Hippocampal formation (tissue), 2 donors: ENCODE results near the gene PSME1.

Source experiments
- DNase-seq, 2 donors: peaks; one replicate each; lab custom pipeline; 2025; lab: John Stamatoyannopoulos, UW

The PSME1 gene

DNA sequence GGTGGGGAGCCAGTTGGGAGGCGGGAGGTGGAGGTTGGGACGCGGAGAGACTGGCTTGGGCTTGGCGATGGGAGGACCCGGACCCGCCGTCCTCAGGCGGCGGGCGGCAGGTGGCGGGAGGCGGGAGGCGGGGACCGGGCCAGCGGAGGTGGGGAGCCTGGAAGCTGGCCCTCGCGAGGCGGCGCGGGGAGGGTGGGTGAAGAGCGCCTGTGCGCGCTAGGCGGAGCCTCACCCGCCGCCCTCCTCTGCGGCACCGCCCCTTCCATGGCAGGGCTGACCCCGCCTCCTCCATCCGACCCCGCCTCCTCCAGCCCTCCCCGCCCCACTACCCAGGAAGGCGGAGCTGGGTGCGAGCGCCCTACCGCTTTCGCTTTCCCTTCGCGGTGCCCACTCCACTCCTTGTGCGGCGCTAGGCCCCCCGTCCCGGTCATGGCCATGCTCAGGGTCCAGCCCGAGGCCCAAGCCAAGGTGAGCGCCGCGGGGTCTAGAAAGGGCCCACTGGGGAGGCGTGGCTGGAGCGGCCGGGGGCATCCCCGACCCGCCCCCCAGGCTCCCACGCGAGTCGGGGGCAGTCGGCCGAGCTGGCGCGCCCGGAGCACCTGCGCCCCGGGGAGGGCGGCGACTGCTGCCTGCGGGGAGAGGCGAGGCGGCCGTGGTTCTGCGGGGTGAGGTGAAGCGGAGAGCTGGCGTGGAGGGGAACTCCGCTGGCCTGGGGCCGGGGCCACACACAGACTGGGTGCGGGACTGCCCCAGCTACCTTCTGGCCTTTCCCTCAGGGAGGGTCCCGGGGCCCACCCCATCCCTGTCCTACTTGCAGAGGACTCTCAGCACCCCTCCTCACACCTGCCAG is at the start of gene PSME1:
TSS of gene PSME1 (plus strand) at position 361 of the 850 bp plus-strand sequence. CDS start at position 430, 69 bp downstream.
- peak; percentile 90 to 91 for DNase-seq

DNA sequence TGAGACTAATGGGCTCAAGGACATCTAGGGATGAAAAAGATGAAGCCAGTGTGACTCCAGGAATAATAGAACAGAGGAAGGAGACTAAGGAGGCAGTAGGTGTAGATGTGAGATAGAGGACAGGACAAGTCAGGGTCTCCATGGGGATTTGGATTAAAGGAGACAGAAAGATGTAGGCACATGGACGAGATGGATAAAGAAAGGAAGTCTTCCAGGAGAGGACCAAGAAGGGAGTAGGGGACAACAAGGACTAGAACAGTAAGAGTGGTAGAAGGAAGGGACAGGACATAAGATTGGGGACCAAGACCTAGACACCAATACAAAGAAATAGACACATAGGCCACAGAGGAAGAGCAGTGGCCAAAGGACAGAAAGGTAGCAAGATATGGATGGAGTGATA is 49.0 kb upstream of the PSME1 start:
- no peak for DNase-seq

GRCh38 chr14:24088095-24088494 is 47.9 kb upstream of the PSME1 start:
- no peak for DNase-seq

GRCh38 chr14:24089890-24090289 is 46.1 kb upstream of the PSME1 start:
- no peak for DNase-seq

GRCh38 chr14:24092110-24092504 is 43.9 kb upstream of the PSME1 start:
- no peak for DNase-seq

DNA sequence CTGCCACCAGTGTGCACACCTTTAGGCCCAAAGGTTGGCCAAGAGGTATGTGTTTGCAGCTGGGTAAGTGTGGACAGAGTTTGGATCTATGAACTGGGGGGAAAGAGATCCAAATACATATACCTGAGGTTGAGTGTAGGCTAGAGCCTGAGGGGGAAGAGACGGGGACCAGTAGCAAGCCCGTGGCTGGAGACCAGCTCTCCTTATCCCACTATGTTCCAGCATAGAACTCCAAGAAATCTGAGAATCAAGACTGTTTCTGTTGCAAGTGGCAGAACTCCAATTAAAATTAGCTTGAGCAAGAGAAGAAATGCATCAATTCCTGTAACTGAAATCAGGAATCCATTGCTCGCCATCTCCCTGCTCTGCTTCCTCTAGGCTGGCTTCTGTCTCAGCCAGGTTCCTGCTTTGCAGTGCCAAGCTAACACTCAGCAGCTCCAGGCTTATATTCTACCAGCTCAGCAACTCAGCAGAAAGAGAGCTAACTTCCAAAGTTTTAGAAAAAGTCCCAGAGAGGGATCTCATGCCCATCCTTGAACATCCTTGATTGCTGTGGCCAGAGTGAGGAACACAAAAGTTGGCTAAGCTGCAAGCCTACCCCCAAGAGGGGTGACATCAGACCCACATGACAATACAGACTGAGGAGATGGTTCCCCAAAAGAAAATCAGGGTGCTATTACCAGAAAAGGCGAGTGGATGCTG is 43.3 kb upstream of the PSME1 start:
- DNase-seq: no peak

DNA sequence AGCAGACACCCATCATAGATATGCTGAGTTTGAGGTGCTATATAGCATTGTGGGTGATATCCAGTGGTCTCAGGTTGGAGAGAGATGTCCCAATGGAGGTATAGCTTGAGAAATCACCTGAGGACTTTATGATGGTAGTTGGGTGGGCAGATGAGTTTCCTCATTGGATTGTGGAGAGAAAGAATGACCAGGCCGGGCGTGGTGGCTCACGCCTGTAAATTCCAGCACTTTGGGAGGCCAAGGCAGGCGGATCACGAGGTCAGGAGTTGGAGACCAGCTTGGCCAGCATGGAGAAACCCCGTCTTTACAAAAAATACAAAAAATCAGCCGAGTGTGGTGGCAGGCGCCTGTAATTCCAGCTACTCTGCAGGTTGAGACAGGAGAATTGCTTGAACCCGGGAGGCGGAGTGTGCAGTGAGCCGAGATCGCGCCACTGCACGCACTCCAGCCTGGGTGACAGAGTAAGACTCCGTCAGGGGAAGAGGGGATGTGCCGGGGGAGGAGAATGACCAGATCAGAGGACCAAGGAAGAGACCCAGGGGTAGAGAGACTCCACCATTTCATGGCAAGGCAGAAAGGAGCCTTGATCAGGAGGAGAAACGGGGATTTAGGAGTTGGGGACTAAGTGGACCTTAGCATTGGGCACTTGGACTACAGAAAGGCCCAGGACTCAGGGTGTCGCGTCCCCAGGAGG is 42.6 kb upstream of the PSME1 start:
- no peak for DNase-seq

- DNase-seq: peak; percentile 73 to 74
These were observed 41.8 kb upstream of the PSME1 start, which contains the start of gene PCK2 for GRCh38 chr14:24093901-24094840. Gene PCK2 (plus strand): TSS chr14:24094311. CDS start chr14:24094406, 95 bp downstream.

DNA sequence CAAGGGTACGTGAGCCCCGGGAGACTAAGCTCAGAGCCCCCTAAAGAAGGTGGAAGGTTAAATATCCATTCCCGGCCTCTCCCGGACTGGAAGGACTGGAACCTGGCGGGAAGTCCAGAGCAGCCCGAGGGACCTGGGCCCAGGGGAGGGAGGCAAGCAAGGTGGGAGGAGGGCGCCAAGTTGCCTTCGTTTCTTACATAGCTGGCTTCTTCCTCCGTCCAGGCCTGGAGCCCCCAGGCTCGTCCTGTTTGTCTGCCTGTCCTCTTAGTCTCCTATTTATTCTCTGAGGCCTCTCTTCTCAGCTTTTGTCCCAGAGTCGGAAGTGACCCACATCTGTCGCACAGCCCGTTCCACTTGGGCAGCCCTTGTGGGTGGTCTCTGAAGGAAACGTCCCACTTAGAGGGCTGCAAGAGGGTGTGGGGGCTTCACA is 41.1 kb upstream of the PSME1 start:
- peak in 1 of 2 donors; percentile 27 for DNase-seq

GRCh38 chr14:24095271-24096068 is 40.5 kb upstream of the PSME1 start:
- peak in 1 of 2 donors; percentile 7 for DNase-seq

GRCh38 chr14:24096545-24097181 is 39.3 kb upstream of the PSME1 start:
- no peak for DNase-seq

DNA sequence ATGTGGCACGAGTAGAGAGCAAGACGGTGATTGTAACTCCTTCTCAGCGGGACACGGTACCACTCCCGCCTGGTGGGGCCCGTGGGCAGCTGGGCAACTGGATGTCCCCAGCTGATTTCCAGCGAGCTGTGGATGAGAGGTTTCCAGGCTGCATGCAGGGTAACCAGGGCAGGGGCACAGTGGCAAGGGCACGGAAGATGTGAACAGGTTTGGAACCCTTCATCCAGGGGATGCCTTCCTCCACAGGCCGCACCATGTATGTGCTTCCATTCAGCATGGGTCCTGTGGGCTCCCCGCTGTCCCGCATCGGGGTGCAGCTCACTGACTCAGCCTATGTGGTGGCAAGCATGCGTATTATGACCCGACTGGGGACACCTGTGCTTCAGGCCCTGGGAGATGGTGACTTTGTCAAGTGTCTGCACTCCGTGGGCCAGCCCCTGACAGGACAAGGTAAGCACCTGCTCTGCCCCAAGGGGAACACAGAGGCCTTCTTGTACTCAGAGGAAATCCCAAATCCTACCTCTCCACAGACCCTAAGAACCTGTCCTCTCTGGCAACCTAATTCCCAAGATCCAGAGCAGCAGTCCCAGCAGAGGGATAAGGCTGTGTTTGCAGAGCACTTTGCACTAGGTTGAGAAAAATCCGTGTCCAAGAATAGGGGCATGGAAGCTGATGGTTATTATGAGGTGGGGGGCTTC is 37.6 kb upstream of the PSME1 start:
- no peak for DNase-seq

DNA sequence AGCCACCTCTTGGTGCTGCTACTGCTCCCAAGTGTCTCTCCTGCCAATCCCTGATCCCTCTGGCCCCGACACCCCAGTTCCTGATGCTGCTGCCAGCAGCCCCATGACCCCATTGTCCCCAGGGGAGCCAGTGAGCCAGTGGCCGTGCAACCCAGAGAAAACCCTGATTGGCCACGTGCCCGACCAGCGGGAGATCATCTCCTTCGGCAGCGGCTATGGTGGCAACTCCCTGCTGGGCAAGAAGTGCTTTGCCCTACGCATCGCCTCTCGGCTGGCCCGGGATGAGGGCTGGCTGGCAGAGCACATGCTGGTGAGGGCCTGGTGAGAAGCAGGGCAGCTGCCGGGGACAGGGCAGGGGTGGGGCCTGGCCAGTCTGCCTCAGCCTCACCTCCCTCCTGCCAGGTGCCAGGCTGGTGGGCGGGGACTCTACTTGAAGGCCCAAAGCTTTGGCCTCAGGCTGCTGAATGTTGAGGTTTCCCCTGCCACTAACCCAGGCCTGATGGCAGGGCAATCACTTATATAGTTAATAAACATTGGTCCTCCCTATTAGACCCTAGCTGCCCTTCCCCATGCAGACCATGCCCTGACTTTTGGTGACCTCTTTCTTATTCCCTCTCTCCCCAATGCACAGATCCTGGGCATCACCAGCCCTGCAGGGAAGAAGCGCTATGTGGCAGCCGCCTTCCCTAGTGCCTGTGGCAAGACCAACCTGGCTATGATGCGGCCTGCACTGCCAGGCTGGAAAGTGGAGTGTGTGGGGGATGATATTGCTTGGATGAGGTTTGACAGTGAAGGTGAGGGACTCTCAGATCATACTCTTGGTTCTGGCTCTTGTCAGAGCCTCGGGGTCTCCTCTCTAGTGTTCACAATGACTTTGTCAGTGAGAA is 36.8 kb upstream of the PSME1 start:
- DNase-seq: no peak

DNA sequence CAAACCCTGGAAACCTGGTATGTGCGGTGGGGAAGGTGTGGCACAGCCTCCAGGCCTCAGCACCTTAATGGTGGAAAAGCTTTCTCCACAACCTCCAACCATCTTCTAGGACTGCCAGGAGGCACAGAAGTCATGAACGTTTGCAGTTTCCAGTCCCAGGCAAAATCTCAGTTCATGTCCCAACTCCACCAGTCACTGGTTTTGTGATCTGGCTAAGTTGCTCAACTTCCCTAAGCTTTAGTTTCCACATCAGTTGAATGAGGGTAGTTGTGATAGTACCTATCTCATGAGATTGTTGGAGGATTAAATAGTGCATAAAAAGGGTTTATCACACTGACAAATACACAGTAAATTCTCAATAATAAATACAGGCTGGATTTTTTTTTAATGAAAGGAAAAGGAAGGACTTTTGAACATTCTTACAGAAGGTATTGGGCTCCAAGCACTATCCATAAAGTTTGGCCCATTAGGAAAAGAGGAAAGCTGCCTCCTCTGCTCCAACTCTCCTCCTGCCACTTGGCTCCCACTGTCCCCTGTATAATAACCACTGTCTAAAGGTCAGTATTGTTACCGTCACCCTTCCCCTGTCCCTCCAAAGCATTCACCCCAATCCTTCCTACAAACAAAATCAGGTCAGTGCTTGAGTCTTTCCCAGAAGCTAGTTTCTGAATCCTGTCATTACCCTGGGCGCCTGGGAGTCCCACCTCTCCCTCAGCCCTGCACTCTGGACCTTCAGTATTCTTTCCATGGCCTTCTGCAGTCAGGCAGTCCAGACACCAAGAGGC is 35.6 kb upstream of the PSME1 start:
- no peak for DNase-seq

- no peak for DNase-seq
These were observed 35.0 kb upstream of the PSME1 start for GRCh38 chr14:24100982-24101494.

DNA sequence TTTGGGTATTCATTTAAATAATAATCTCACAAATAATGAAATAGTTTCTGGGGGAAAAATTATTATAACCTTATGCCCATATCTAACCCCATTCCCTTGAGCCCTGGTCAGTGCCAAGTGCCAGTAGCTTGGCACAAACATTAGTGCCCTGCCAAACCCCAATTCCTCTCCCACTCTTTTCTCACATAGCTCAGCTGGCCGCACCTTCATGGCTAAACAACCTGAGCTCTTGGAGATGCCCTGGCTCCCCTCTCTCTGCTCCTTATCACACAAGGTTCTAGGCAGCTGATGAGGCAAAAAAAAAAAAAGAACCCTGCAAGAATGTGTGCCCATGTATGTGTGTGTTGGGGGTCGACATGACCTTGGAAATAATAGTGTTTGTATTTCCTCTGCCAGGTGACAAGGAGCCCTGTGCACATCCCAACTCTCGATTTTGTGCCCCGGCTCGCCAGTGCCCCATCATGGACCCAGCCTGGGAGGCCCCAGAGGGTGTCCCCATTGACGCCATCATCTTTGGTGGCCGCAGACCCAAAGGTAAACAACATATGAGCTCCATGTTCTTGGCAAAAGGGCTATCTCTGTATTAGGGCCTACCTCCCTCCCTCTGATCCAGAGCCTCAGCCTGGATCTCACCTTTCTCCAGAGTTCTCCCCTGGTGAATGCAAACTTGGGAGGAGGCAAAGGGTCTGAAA is 33.5 kb upstream of the PSME1 start:
- no peak for DNase-seq

DNA sequence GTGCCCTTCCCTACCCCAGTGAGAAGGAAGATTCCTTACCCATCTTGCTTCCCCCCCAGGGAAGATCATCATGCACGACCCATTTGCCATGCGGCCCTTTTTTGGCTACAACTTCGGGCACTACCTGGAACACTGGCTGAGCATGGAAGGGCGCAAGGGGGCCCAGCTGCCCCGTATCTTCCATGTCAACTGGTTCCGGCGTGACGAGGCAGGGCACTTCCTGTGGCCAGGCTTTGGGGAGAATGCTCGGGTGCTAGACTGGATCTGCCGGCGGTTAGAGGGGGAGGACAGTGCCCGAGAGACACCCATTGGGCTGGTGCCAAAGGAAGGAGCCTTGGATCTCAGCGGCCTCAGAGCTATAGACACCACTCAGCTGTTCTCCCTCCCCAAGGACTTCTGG is 32.5 kb upstream of the PSME1 start:
- DNase-seq: no peak
